Keratinocyte (primary cell): ENCODE results near the gene ZNF648.

Experiments used
- CTCF ChIP-seq, 3 experiments: IDR thresholded peaks in 1 of 3; conservative IDR thresholded peaks in 1 of 3; optimal IDR thresholded peaks in 1 of 3; 2 replicates in 2 of 3; 3 replicates in 1 of 3; pipeline versions ENCODE3 to v1.5.1; 2011; ENCODE audit warnings: low read length in 3 of 3, mild to moderate bottlenecking in 3 of 3, moderate library complexity in 2 of 3, control low read depth in 1 of 3, inconsistent platforms in 1 of 3; ENCODE audit not compliant: insufficient read depth in 2 of 3; ENCODE audit errors: extremely low read depth in 1 of 3
- EZH2 ChIP-seq: IDR thresholded peaks from one replicate; pipeline ENCODE4 v1.6.1; 2012; ENCODE audit warnings: inconsistent platforms, mild to moderate bottlenecking, low read length, moderate library complexity

GRCh38 chr1:182086136-182086535 is 24.6 kb upstream of the ZNF648 start:
- TF ChIP-seq CTCF (optimal IDR thresholded peaks at IDR 0.05 in 1 of 3, IDR thresholded peaks at IDR 0.05 in 1 of 3, conservative IDR thresholded peaks at IDR 0.05 in 1 of 3; ENCODE audit: extremely low read depth in 1 of 3, insufficient read depth in 2 of 3, low read length in 3 of 3) (no peak), EZH2 (no peak)
